Epithelial cell of esophagus (primary cell): Measurements from ENCODE around the gene CFAP73.

ENCODE experiments used
- DNase-seq: peaks from one replicate; pipeline ENCODE4 v3.0.0; 2010; ENCODE audit warnings: low read depth
- H3K4me3 ChIP-seq: 2 replicates; pipeline ENCODE4 v1.5.1; 2011; ENCODE audit warnings: mild to moderate bottlenecking, low read length, control low read depth
- CTCF ChIP-seq: IDR thresholded peaks from 2 replicates; pipeline ENCODE4 v1.5.1; 2011; ENCODE audit warnings: low read depth, mild to moderate bottlenecking, low read length, control low read depth, inconsistent platforms; ENCODE audit not compliant: insufficient read depth; ENCODE audit errors: missing control alignments

CFAP73 gene

GRCh38 chr12:113149361-113150150 is at the start of gene CFAP73:
CFAP73 (plus strand) TSS chr12:113149724; CDS start chr12:113149858, 134 bp downstream.
- no peak within 1 kb of the TSS for H3K4me3 ChIP-seq
- peak; percentile 71 for DNase-seq
- no peak for TF ChIP-seq CTCF

- no peak for TF ChIP-seq CTCF
- H3K4me3 ChIP-seq: no peak overlapping the region
- DNase-seq: no peak
These were observed 49.8 kb upstream of the CFAP73 start for GRCh38 chr12:113099764-113100163.

- no peak for TF ChIP-seq CTCF
- no peak overlapping the region for H3K4me3 ChIP-seq
- no peak for DNase-seq
These were observed 47.8 kb upstream of the CFAP73 start for GRCh38 chr12:113101751-113102150.

GRCh38 chr12:113102811-113103210 is 46.7 kb upstream of the CFAP73 start:
- no peak overlapping the region for H3K4me3 ChIP-seq
- DNase-seq: no peak
- no peak for TF ChIP-seq CTCF

GRCh38 chr12:113103756-113104450 is 45.6 kb upstream of the CFAP73 start:
- no peak overlapping the region for H3K4me3 ChIP-seq
- DNase-seq: peak; percentile 35
- no peak for TF ChIP-seq CTCF

GRCh38 chr12:113104953-113105510 is 44.5 kb upstream of the CFAP73 start:
- no peak for DNase-seq
- TF ChIP-seq CTCF: no peak
- no peak overlapping the region for H3K4me3 ChIP-seq
